ENCODE results near the gene ANXA2R. TPM values are rescaled to one million over a fixed set of nuclear protein-coding genes. Genes with fewer than 3 reads are reported as not detected.
A peak's percentile ranks its signal among the peaks of the same experiment; 100 is the strongest.

ANXA2R gene
- total and polyA plus RNA-seq, 2 of the 13 experiments (the other 11 are each of a cell fraction or from before 2014, with no cell fraction given), result 0.95 to 1.3 TPM

DNA sequence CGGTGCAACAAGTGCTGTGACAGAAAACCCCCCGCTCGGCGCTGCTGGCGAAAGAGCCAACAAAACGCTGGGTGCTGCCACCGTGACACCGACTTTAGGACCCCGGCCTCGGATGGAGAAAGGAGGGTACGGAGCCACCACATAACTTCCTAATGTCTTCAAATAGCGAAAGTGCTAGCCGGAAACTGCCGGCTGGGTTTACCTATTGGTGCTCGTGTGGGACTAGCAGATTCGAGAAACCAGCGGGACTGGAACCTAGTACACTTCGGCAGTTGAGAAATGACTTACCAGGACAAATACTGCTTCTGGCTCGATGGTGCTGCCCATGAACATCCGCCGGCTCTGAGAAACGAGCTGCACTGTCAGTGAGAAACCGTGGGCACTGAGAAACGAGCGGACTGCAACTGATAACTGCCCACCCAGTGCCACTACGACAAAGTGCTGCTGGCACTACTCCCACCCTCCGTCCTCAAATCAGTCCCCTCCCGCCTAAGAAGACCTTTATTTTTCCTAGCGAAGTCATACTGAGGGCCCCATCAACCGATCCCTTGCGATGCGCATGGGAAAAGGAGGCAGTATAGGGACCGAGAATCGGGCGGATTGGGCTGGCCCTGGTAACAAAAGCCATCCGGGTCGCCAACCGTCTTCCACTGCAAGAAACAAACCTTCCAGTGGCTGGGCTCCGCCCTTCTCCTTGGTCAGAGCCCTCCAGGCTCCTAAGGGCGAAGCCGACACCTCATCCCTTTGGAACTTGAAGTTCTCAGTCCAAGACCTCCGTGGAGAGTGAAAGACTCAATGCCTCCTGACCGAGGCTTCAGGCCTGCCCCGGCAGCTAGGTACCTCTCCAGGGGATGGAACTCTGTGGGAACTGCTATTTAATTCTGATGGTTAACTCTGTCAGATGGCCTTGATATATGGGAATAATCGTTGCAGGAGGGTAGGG lies 27.0 kb upstream of the ANXA2R start (continued):
- TF ChIP-seq SIN3B (IDR thresholded peaks at IDR 0.05; ENCODE audit: low read length) (peak; percentile 84), ZNF83 (CRISPR knock-in tag; IDR thresholded peaks at IDR 0.05; ENCODE audit: borderline replicate concordance) (no peak), REL (CRISPR knock-in tag; conservative IDR thresholded peaks at IDR 0.05) (no peak), ZNF780A (CRISPR knock-in tag; IDR thresholded peaks at IDR 0.05) (no peak), ZNF510 (CRISPR knock-in tag; IDR thresholded peaks at IDR 0.05; ENCODE audit: low read depth) (no peak), SNAPC2 (CRISPR knock-in tag; IDR thresholded peaks at IDR 0.05) (0 out of 2 replicates have a peak, but pooled peaks have one; percentile 26), GABPA (IDR thresholded peaks at IDR 0.05; ENCODE audit: low read depth, low read length) (peak; percentile 49), GABPA (CRISPR knock-in tag; IDR thresholded peaks at IDR 0.05; ENCODE audit: low read depth) (peak; percentile 89), ZNF788 (CRISPR knock-in tag; IDR thresholded peaks at IDR 0.05; ENCODE audit: borderline replicate concordance) (0 out of 2 replicates have a peak, but pooled peaks have one; percentile 43), TBL1XR1 (IDR thresholded peaks at IDR 0.05; ENCODE audit: borderline replicate concordance, low read length, partially characterized antibody) (peak; percentile 53), FOXK1 (CRISPR knock-in tag; IDR thresholded peaks at IDR 0.05; ENCODE audit: borderline replicate concordance, low read depth) (peak; percentile 72; the same call in 1 of the 2 replicates), RCOR2 (CRISPR knock-in tag; IDR thresholded peaks at IDR 0.05) (no peak), JUNB (CRISPR knock-in tag; IDR thresholded peaks at IDR 0.05; ENCODE audit: borderline replicate concordance) (no peak), PHF21A (CRISPR knock-in tag; IDR thresholded peaks at IDR 0.05) (peak; percentile 67; the same call in 1 of the 2 replicates), ZNF296 (CRISPR knock-in tag; conservative IDR thresholded peaks at IDR 0.05) (no peak), SRF (IDR thresholded peaks at IDR 0.05; ENCODE audit: low read depth, low read length) (0 out of 2 replicates have a peak, but pooled peaks have one; percentile 55)
- TF ChIP-seq, protein P1, sequence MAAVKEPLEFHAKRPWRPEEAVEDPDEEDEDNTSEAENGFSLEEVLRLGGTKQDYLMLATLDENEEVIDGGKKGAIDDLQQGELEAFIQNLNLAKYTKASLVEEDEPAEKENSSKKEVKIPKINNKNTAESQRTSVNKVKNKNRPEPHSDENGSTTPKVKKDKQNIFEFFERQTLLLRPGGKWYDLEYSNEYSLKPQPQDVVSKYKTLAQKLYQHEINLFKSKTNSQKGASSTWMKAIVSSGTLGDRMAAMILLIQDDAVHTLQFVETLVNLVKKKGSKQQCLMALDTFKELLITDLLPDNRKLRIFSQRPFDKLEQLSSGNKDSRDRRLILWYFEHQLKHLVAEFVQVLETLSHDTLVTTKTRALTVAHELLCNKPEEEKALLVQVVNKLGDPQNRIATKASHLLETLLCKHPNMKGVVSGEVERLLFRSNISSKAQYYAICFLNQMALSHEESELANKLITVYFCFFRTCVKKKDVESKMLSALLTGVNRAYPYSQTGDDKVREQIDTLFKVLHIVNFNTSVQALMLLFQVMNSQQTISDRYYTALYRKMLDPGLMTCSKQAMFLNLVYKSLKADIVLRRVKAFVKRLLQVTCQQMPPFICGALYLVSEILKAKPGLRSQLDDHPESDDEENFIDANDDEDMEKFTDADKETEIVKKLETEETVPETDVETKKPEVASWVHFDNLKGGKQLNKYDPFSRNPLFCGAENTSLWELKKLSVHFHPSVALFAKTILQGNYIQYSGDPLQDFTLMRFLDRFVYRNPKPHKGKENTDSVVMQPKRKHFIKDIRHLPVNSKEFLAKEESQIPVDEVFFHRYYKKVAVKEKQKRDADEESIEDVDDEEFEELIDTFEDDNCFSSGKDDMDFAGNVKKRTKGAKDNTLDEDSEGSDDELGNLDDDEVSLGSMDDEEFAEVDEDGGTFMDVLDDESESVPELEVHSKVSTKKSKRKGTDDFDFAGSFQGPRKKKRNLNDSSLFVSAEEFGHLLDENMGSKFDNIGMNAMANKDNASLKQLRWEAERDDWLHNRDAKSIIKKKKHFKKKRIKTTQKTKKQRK (IDR thresholded peaks at IDR 0.05; ENCODE audit: low read length), result no peak
- TF ChIP-seq, protein P2, sequence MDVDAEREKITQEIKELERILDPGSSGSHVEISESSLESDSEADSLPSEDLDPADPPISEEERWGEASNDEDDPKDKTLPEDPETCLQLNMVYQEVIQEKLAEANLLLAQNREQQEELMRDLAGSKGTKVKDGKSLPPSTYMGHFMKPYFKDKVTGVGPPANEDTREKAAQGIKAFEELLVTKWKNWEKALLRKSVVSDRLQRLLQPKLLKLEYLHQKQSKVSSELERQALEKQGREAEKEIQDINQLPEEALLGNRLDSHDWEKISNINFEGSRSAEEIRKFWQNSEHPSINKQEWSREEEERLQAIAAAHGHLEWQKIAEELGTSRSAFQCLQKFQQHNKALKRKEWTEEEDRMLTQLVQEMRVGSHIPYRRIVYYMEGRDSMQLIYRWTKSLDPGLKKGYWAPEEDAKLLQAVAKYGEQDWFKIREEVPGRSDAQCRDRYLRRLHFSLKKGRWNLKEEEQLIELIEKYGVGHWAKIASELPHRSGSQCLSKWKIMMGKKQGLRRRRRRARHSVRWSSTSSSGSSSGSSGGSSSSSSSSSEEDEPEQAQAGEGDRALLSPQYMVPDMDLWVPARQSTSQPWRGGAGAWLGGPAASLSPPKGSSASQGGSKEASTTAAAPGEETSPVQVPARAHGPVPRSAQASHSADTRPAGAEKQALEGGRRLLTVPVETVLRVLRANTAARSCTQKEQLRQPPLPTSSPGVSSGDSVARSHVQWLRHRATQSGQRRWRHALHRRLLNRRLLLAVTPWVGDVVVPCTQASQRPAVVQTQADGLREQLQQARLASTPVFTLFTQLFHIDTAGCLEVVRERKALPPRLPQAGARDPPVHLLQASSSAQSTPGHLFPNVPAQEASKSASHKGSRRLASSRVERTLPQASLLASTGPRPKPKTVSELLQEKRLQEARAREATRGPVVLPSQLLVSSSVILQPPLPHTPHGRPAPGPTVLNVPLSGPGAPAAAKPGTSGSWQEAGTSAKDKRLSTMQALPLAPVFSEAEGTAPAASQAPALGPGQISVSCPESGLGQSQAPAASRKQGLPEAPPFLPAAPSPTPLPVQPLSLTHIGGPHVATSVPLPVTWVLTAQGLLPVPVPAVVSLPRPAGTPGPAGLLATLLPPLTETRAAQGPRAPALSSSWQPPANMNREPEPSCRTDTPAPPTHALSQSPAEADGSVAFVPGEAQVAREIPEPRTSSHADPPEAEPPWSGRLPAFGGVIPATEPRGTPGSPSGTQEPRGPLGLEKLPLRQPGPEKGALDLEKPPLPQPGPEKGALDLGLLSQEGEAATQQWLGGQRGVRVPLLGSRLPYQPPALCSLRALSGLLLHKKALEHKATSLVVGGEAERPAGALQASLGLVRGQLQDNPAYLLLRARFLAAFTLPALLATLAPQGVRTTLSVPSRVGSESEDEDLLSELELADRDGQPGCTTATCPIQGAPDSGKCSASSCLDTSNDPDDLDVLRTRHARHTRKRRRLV (CRISPR knock-in tag; IDR thresholded peaks at IDR 0.05), result no peak
